NCI-H748 (cell line): ENCODE measurements around the gene ZNF646.
A peak's percentile ranks its signal among the peaks of the same experiment; 100 is the strongest.

ENCODE experiments used
- DNase-seq: peaks from one replicate; lab custom pipeline; 2025; ENCODE audit not compliant: unreplicated experiment; lab: John Stamatoyannopoulos, UW

ZNF646 gene

GRCh38 chr16:31064882-31065461 lies 9.2 kb upstream of the ZNF646 start:
- no peak for DNase-seq

GRCh38 chr16:31067342-31067741 lies 6.9 kb upstream of the ZNF646 start:
- DNase-seq = no peak

GRCh38 chr16:31071861-31072260 lies 2.4 kb upstream of the ZNF646 start:
- DNase-seq = peak; percentile 10

- DNase-seq = peak; percentile 35
These were observed 1.6 kb upstream of the ZNF646 start for GRCh38 chr16:31072540-31073141.

DNA sequence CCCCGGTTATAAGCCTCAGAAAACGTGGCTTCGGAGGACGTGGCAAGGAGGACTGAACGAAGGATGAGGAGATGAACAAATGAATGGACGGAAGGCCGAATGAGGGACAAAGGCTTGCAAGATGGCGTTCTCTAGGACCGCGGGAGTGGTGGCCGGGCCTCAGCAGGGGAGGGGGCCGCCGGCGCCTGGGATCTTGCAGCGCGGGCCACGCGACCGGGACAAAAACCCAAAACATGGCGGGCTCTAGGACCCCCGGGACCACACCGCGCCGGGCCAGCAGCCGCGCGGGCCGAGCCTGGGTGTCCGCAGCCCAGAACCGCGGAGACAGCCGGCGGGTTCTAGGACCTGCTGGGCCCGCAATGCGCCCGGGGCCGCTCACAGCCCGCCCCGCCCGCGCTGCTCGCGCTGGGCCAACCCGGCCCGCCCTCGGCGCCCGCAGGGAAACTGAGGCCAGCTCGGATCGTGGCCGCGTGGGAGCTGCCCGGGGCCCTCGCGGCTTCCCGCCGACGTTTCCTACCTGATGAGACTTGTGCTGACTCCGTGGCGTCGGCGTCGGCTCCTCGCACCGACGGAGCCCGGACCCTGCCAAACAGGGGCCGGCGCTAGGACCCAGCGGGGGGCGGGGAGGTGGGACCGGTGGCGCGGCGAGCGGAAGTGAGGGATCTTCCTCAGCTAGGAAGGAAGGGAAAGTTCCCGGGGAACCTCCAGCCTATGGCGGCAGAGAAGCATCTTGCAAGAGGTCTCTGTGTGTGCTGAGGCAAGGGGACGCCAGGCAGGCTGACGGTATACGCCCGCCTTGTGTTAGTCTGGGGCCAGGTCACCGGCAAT lies 866 bp upstream of the ZNF646 start:
- DNase-seq = peak; percentile 85

DNA sequence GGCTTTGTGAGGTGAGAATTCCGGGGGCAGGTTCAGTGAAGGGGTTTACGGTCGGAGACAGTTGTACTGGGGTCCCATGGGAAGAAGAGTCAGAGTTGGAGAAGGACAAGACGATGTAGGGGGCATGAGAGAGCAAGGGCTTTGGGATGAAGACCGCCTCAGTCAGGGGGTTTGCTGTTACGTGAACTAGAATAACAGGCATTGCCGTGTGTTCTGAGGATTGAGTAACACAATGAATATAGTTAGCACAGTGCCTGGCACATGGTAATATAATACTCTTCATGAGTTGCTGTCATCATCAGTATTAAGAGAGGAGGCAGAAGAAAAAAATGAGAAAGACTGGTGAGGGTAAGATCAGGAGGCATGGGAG lies 577 bp downstream of the ZNF646 start:
- no peak for DNase-seq

- DNase-seq = no peak
These were observed 2.1 kb downstream of the ZNF646 start for GRCh38 chr16:31076319-31076718.

- DNase-seq = no peak
These were observed 2.8 kb downstream of the ZNF646 start for GRCh38 chr16:31077024-31077423.

DNA sequence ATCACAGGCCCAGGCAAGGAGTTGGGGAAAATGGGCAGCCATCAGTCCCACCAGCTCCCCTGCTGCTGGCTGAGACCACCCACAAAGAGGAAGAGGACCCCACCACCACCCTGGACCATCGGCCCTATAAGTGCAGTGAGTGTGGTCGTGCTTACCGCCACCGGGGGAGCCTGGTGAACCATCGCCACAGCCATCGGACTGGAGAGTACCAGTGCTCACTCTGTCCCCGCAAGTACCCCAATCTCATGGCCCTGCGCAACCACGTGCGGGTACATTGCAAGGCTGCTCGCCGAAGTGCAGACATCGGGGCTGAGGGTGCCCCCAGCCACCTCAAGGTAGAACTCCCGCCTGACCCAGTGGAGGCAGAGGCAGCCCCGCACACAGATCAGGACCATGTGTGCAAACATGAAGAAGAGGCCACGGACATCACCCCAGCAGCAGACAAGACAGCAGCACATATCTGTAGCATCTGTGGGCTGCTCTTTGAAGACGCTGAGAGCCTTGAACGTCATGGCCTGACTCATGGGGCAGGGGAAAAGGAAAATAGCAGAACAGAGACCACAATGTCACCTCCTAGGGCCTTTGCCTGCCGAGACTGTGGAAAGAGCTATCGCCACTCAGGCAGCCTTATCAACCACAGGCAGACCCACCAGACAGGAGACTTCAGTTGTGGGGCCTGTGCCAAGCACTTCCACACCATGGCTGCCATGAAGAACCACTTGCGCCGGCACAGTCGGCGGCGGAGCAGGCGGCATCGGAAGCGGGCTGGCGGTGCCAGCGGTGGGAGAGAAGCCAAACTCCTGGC lies 3.6 kb downstream of the ZNF646 start:
- no peak for DNase-seq

GRCh38 chr16:31078597-31079341 lies 4.5 kb downstream of the ZNF646 start:
- DNase-seq = no peak

- DNase-seq = no peak
These were observed 5.2 kb downstream of the ZNF646 start for GRCh38 chr16:31079342-31079944.

DNA sequence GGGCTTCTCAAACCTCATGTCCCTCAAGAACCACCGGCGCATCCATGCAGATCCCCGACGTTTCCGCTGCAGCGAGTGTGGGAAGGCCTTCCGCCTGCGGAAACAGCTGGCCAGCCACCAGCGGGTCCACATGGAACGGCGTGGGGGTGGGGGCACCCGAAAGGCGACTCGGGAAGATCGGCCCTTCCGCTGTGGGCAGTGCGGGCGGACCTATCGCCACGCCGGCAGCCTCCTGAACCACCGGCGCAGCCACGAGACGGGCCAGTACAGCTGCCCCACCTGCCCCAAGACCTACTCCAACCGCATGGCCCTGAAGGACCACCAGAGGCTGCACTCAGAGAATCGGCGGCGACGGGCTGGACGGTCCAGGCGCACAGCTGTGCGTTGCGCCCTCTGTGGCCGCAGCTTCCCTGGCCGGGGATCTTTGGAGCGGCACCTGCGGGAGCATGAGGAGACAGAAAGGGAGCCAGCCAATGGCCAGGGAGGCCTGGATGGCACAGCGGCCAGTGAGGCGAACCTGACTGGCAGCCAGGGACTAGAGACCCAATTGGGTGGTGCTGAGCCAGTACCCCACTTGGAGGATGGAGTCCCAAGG lies 5.9 kb downstream of the ZNF646 start:
- DNase-seq = no peak

GRCh38 chr16:31080756-31081419 lies 6.7 kb downstream of the ZNF646 start:
- DNase-seq = no peak

DNA sequence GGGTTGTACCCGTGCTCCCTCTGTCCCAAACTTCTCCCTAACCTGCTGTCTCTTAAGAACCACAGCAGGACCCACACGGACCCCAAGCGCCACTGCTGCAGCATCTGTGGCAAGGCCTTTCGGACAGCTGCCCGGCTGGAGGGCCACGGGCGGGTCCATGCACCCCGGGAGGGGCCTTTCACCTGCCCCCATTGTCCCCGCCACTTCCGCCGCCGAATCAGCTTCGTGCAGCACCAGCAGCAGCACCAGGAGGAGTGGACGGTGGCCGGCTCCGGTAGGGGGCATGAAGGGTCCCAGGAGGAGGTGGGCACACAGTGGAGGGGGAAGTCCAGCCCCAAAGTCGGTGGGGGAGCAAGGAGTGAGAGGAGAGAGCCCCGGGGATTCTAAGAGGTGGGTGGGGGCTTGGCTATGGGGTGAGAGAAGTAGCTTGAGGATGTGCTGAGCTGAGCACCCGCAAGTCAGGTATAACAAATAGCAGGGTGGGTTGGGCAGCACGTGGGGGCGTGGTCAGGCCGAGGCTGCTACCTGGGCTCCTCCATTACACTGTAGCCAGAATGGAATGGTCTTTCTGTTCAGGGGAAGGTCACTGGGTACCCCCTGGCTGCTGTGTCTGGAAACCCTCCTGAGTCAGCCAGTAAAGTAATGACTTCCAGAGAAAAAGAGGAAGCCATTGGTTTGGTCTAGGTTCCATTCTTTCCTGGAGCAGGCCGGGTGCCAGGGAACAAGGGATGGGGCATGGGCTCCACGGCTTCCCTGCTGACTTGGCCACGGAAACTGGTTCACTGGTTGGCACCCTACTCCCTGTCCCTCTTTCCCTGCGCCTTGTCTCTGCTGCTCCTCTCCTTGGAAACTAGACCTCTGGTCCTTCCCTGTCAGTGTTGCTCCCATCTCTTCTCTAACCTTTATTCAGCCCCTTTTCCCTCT lies 7.5 kb downstream of the ZNF646 start:
- no peak for DNase-seq

DNA sequence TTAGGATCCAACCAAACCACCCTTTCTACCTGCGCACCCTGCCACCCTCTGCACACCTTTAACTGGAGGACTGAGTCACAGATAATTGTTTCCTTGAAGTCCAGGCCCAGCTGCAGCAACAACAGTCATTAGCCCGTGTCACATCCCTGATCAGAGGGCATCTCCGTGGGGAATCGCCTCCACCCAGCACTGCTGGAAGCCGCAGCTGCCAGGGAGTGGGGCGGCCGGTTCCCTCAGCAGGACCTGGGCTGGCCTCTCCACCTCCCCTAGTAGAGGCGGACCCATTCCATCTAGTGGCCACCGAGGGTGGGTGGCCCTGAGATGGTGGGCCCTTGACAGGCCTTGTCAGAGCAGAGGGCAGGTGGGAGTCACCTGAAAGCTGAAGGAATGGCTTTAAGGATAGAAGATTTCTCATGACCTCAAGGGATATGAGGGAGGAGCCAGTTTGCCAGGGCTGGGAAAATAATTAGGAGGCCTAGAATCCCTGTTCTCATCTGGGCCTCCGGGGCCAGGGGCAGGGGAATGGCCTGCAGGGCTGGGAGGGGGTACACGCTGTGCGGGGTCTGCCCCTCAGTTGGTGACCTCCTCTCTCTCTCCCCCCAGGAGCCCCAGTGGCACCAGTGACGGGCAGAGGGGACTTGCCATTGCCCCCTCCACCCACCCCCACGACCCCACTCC lies 8.3 kb downstream of the ZNF646 start:
- no peak for DNase-seq

GRCh38 chr16:31083081-31083480 lies 8.9 kb downstream of the ZNF646 start:
- DNase-seq = no peak

DNA sequence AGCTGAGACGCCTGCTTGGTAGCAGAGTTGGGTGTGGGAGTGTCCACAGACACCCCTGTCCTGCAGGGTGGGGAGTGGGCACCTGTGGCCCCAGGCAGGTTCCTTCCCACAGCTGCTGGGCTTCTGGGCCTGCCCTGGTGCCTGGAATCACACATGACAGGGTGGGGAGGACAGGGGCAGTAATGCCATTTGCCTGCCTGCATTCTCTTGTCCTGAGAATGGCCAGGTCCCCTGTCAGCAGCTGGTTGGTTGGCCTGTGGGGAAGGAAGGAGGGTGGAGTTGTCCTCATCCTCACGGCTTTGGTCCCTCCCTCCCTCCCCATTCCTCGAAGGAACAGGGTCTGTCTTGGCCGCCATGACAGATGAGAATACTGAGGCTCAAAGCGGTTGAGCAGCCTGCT lies 9.3 kb downstream of the ZNF646 start:
- no peak for DNase-seq

GRCh38 chr16:31083981-31084380 lies 9.8 kb downstream of the ZNF646 start:
- DNase-seq = no peak
